DMS 273 treated with DMSO at 0.1 percent for 48 hours (cell line): ENCODE data around the gene PTGDS.
"Not testable (repeated sequence)": the region's sequence is repeated elsewhere in the genome, so short reads cannot be mapped to it uniquely, and the experiment has no call there.

Experiments
- DNase-seq: peaks from one replicate; lab custom pipeline; 2025; lab: John Stamatoyannopoulos, UW

The PTGDS gene

GRCh38 chr9:136992819-136993369, 15.6 kb downstream of the PTGDS start:
- DNase-seq = no peak

- no peak for DNase-seq
Measured at GRCh38 chr9:136994180-136994887, 17.0 kb downstream of the PTGDS start.

- DNase-seq = no peak
Measured at GRCh38 chr9:136994888-136995230, 17.6 kb downstream of the PTGDS start.

- DNase-seq = no peak
Measured at GRCh38 chr9:136995362-136995761, 18.1 kb downstream of the PTGDS start.

GRCh38 chr9:136995772-136996311, 18.5 kb downstream of the PTGDS start:
- DNase-seq = no peak

- DNase-seq = no peak
Measured at GRCh38 chr9:136996361-136997292, 19.3 kb downstream of the PTGDS start, which contains the start of gene CLIC3. Gene CLIC3 (minus strand): TSS chr9:136996568. CDS start chr9:136996543, 25 bp downstream.

GRCh38 chr9:136997371-136997770, 20.1 kb downstream of the PTGDS start:
- DNase-seq = no peak

GRCh38 chr9:136997830-136998234, 20.5 kb downstream of the PTGDS start:
- no peak for DNase-seq

- no peak for DNase-seq
Measured at GRCh38 chr9:137000177-137000930, 23.1 kb downstream of the PTGDS start.

- DNase-seq = no peak
Measured at GRCh38 chr9:137001857-137002645, 24.7 kb downstream of the PTGDS start.

GRCh38 chr9:137002646-137003041, 25.3 kb downstream of the PTGDS start:
- no peak for DNase-seq

- not testable (repeated sequence) for DNase-seq
Measured at GRCh38 chr9:137004285-137004684, 27.0 kb downstream of the PTGDS start.

- DNase-seq = no peak
Measured at GRCh38 chr9:137006116-137007003, 29.1 kb downstream of the PTGDS start.

- DNase-seq = peak; percentile 69
Measured at GRCh38 chr9:137007108-137007815, 30.0 kb downstream of the PTGDS start.

GRCh38 chr9:137007816-137008270, 30.5 kb downstream of the PTGDS start:
- no peak for DNase-seq

- no peak for DNase-seq
Measured at GRCh38 chr9:137008312-137008711, 31.0 kb downstream of the PTGDS start.

GRCh38 chr9:137009217-137009616, 31.9 kb downstream of the PTGDS start:
- DNase-seq = no peak

GRCh38 chr9:137009938-137010732, 32.8 kb downstream of the PTGDS start:
- no peak for DNase-seq
